NCI-H2029 treated with DMSO at 0.1 percent for 48 hours (cell line): Measurements from ENCODE around the gene MACROD2.

ENCODE experiments used
- DNase-seq: peaks from one replicate; lab custom pipeline; 2025; lab: John Stamatoyannopoulos, UW

MACROD2 gene

DNA sequence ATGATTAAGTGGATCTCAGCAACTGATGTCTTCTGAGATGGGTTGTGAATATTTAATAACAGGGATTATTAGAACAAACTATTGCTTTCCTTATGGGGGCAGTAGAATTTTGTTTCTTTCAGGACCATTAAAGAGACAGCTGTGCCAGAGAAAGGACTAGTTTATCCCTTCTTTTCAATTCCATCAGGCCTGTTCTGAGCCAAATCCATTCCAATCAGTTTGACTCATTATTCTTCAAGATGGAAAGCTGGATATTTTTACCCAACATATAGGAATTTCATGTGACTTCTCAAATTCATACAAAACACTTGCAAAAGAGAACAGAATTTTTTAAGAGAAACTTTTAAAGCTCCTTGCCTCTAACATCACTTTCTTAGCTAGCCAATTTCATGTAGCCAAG, 1064.1 kb downstream of the MACROD2 start:
- no peak for DNase-seq

- DNase-seq: no peak
Observed at GRCh38 chr20:15060265-15061060, 1065.1 kb downstream of the MACROD2 start.

DNA sequence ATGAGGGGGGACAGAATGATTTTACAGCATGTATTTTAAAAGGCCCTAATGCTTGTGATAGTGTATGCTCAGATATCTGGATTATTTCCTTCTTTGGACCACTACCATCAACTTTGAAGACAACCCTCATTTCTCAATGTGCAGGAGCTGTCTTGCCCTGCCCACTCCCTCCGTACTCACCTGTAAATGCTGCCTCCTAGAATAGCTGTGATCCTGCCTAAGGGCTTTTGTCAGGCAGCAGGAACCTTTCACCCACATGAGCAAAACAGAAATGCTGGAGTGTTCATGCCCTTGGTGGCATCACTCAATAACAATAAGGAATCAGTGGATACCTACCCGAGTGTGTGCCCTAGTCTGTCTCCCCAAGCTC, 1065.7 kb downstream of the MACROD2 start:
- DNase-seq: no peak

GRCh38 chr20:15061955-15062354, 1066.6 kb downstream of the MACROD2 start:
- DNase-seq: no peak

DNA sequence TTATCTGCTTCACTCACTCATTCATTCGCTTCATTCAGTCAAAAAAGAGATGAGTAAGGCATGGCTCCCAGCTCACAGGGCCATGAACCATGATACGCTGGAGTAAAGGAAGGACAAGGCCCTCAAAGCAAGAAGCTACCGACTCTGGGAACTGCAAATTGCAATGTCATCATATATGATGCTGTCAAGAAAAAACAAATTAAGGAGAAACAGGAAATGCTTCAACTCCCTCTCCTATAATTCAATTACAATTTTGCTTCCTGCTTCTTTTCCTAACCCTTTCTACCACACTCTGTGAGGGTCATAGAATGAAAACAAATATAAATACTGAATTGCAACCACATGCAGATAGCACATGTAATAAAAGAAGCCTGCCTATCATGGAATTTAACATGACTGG, 1067.8 kb downstream of the MACROD2 start:
- DNase-seq: no peak

DNA sequence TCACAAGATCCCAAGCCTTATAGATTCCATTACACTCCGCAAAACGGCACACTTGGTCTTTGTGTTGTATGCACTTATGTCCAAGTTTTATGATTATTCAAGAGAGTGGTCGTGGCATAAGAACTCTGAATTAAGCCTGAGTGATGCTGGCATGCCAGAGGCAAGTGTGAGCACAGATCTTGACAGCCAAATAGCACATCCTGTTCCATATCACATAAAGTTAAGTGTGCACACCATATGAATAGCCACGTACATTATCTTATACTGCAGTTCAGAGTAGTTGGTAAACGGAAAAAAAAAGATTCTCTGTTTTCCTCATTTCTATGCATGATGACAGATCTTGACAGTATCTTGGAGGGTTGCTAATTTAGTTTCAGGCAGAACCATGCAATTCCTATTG, 1069.4 kb downstream of the MACROD2 start:
- no peak for DNase-seq

DNA sequence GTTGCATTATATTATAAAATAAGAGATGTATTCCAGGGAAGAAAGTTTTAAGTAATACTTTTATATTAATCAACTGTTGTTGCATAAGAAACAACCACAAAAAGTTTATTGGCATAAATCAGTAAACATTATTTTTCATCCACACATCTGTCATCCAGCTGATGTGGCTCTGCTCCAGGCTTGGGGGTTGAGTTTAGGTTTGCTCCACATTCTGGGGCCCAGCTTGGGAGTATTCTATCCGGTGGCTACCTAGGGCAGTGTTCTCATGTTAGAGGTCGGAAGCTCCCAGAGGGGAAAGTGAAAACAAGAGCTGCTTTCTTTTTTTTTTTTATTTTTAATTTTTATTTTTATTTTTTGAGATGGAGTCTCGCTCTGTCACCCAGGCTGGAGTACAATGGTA, 1070.5 kb downstream of the MACROD2 start:
- no peak for DNase-seq

DNA sequence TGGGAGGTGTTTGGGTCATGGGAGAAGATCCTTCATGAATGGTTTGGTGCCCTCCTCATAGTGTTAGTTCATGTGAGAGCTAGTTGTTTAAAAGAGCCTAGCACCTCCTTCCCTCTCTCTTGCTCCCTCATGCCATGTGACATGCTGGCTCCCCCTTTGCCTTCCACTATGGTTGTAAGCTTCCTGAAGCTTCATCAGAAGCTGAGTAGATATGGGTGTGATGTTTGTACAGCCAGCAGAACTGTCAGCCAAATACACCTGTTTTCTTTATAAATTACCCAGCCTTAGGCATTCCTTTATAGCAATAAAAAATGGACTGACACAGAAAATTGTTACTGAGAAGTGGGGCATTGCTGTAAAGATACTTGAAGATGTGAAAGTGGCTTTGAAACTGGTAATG, 1073.2 kb downstream of the MACROD2 start:
- no peak for DNase-seq

DNA sequence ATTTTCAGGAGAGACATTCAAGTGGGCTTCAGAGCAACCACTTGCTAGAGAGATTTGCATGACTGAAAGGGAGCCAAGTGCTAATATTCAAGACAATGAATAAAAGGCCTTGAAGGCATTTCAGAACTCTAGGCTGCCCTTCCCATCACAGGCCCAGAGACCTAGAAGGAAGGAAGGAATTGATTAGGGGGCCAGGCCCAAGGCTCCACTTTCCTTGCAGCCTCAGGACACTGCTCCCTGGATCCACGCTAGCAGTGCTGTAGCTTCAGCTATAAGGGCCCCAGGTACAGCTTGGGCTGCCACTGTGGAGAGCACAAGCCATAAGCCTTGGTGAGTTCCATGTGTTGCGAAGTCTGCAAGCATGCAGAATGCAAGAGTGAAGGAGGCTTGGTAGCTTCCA, 1074.0 kb downstream of the MACROD2 start:
- DNase-seq: no peak

DNA sequence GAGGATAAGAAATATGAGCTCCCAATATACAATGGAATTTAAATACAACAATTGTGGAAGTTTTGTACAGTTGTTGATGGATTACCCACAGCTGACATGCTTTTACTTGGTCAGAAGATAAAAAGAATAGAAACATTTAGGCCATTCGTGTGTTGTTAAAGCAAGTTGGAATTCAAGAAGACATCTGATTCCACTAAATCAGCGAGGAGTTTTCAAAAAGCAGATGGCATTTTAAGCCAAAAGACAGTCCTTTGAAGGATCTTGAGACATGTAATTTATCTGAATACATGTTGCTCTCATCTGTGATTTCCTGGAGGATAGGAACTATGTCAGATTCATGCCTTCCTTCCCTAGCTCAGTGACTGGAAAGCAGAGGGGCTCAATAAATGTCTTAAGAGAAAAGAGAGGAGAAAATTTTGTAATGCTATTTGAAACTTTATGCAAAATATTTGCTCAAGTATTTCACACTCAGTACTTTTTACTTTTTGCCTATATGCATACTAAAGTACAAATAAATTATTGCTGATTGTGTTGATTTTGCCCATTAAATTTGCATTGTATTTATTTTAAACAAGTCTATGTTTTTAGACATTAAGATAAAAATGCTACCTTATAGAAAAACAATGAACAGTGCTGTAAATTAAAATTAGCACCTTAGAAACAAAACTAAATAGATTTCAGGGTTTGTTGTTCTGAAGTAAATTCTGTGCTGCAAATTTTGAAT, 1075.9 kb downstream of the MACROD2 start:
- DNase-seq: no peak

DNA sequence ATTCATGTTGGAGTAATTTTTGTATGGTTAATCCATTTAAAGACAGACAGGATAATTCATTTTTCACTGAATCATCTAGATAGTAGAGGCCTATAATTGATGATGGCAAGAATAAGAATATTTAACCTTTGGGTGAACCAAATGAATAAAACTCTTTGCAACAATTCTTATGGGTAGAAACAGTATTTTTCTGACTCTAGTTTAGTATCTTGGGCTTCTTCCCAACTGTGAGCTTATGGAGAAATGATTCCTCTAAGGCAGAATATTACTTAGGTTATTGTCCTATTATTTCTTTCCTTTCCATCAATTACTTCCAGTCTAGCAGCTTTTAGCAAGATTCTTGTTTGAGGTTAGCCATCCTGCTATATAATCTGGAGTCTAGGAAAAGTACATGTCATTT, 1077.0 kb downstream of the MACROD2 start:
- no peak for DNase-seq

DNA sequence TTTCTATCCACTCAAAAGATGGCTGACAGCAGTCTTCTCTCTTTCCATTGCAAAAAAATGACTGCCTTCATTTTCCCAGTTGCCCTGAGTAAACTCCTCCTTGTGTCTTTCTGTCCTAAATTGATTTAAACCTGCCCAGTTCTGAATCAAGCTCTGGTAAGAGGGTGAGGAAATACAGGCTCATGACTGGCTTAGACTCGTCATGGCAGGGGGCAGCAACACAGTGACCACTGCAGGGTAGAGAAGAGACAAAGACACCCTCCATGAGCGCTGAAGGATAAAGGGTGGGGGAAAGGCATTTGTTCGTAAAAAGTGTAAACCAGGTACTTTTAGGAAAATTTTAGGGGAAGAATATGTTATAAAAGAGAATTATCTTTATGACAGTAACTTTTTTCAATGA, 1080.3 kb downstream of the MACROD2 start:
- no peak for DNase-seq

DNA sequence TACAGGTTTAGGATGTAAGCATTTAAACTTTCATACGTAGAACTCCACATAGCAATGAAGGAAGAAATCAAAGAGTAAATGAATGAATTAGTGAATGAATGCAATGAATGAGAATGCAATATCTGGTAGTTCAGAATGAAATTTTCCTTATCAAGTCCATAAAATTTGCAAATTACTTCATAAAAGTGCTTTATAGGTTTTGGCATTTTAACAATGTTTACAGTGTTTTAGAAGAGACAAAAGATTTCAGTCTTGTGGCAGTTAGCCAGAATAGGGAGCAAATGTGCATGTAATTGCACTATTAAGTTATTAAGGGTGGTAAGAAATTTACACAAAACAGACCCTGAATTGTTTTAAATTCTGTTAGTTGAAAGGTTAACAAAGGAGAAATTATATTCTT, 1081.5 kb downstream of the MACROD2 start:
- no peak for DNase-seq

GRCh38 chr20:15077733-15078250, 1082.5 kb downstream of the MACROD2 start:
- DNase-seq: no peak

DNA sequence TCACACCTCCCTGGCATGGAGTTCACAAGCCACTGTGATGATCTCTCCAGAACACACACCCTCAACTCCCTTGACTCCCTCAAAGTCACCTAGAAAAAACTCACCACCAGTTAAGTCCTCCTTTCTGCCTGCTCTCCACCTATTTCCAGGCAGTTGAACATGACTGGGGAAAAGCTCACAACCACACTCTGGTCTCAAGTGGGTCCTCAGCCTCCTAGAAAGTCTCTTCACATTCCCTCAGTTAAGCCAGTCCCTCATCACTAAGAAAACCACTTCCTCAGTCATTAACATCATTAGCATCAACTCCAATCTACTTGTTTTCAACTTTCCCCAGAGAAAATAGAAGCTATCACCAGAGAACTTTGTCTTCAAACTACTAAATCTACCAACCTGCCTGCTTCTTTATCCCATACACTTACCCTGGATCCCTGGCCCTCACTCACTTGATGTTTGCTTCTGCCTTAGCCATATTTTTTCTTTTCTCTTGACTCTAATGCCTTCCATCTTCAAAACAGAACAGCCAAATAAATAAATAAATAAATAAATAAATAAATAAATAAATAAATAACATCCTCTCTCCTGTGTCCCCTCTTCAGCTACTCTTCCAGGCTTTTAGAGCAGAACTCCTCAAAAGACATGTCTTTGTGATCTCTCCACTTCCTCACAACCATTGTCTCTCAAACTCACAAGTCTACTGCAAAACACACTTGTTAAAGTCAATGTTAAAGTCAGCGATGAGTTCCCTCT, 1084.5 kb downstream of the MACROD2 start:
- DNase-seq: no peak

- DNase-seq: no peak
Observed at GRCh38 chr20:15081261-15081660, 1085.9 kb downstream of the MACROD2 start.

GRCh38 chr20:15091421-15092037, 1096.2 kb downstream of the MACROD2 start:
- no peak for DNase-seq

GRCh38 chr20:15098351-15098750, 1103.0 kb downstream of the MACROD2 start:
- DNase-seq: no peak

GRCh38 chr20:15099130-15099529, 1103.8 kb downstream of the MACROD2 start:
- DNase-seq: no peak

DNA sequence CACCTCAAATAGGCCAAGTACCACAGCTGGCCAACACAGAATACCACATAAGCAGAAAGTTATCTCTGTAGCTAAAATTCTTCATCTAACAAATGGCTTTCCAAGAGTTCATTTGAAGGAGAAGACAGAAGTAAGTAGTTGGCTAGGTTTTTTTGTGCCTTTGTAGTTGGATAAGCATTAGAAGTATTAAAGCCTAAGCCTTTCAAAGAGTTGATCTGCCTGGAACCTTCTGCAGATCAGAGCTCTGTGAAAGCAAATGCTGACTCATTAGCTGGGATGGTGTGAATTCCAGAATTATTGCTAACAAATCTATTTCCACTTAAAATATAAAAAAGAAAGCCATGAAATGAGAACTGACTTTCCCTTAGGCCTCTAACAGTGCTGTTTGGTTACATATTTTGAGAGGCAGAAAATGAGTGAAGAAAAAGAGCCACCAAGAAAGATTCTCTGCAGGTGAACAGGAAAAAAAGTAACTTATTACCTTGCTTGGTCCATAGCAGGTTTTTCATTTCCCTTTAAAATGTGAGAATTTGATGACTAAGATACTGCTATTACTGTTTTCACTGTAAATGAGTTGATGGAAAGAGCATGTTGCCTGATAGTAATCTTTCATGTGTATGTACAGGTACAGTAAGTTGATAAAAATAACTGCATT, 1105.3 kb downstream of the MACROD2 start:
- no peak for DNase-seq

- DNase-seq: no peak
Observed at GRCh38 chr20:15107931-15108330, 1112.6 kb downstream of the MACROD2 start.

DNA sequence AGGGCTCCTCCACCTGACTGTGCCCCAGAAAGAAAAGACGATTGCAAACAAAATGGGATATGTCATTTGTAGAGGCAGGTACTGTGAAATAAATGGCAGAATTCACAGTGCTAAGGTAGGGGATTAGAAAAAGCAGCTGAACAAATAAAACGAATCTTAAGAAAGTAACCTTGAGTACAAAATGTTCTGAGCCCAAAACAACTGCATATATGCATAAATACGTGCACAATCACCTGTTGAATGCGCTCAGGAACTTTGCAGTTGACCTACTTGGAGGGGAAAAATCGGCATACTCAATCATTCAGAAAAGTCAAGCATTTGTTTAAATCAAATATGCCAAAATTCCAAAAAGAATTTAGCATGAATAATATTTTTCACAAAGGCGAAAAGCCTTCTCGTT, 1114.2 kb downstream of the MACROD2 start:
- DNase-seq: no peak
